ENCODE data around the gene HIPK2. TPM values are rescaled to one million over a fixed set of nuclear protein-coding genes. Genes with fewer than 3 reads are reported as not detected.
A peak's percentile ranks its signal among the peaks of the same experiment; 100 is the strongest.

Gene HIPK2
- total RNA-seq, 1 donor from 2014 or later, result 5.7 TPM

DNA sequence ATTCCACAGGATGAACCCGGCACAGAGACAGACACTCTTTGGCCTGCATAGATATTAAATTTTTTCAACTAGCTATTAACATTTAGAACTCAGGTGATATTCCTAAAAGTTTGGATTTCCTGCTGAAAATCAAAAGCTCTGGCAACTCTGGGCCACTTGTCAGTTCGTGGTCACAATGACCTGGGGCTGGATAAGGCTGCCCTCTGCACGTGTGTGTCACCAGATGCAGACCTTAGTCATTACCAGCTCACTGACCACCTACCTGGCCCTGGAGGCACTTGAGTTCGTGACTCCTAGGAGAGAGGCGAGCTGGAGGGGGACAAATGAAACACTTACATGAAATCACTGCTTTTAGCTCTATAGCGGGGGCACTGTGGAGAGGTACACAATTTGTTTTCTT is 126.5 kb downstream of the HIPK2 start:
- no peak overlapping the region for H3K9ac ChIP-seq (ENCODE audit: low read depth in 1 of 3, low read length in 3 of 3)
- peaks cover 15 to 25% (median 22%) of the 10 kb centered on the region in 3 donors for H3K4me1 ChIP-seq (ENCODE audit: control insufficient read depth in 3 of 3, insufficient read depth in 3 of 3, low read length in 3 of 3)
- no peak overlapping the region for H3K4me3 ChIP-seq (ENCODE audit: low read length in 3 of 3)
- no peaks in the 10 kb centered on the region for H3K36me3 ChIP-seq (ENCODE audit: control insufficient read depth in 3 of 3, insufficient read depth in 3 of 3, low read length in 3 of 3)
- H3K9me3 ChIP-seq (ENCODE audit: control insufficient read depth in 3 of 3, low read length in 3 of 3), result no peaks in the 10 kb centered on the region
- H3K27ac ChIP-seq (ENCODE audit: low read depth, low read length), result no peak overlapping the region
- no peaks in the 10 kb centered on the region for H3K27me3 ChIP-seq (ENCODE audit: control insufficient read depth in 3 of 3, insufficient read depth in 3 of 3, low read length in 3 of 3)

DNA sequence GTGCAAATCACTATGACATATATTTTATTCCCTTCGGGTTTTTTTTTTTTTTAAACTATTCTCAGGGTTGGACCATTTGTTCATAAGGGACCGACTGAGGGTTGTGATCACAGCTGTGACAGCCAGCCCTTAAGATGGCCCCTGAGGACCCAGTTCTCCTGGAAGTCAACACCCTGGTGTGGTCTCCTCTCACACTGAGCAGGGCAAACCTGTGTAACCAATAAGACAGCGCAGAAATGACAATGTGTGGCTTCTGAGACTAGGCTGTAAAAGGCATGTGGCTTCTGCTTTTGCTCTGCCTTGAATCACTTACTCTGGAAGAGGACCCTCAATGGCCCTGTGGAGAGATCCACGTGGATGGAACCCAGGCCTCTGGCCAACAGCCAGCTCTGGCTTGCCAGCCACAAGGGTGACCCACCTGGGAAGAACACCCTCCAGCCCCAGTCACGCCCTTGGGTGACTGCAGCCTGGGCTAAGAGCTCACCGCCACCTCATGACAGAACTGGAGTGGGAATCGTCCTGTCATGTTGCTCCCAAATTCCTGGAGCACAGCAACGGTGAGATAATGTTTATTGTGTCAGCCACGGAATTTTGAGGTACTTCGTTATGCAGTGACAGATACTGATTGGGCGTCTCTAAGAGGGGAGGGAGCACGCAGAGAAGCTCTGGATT is 127.2 kb downstream of the HIPK2 start:
- peaks cover 15 to 29% (median 26%) of the 10 kb centered on the region in 3 donors for H3K4me1 ChIP-seq (ENCODE audit: control insufficient read depth in 3 of 3, insufficient read depth in 3 of 3, low read length in 3 of 3)
- no peak overlapping the region for H3K9ac ChIP-seq (ENCODE audit: low read depth in 1 of 3, low read length in 3 of 3)

GRCh38 chr7:139648941-139649425 is 128.8 kb downstream of the HIPK2 start:
- Histone ChIP-seq H3K4me1 (ENCODE audit: control insufficient read depth in 3 of 3, insufficient read depth in 3 of 3, low read length in 3 of 3) (peaks cover 15 to 33% (median 24%) of the 10 kb centered on the region in 3 donors), H3K27me3 (ENCODE audit: control insufficient read depth in 3 of 3, insufficient read depth in 3 of 3, low read length in 3 of 3) (no peaks in the 10 kb centered on the region), H3K4me3 (ENCODE audit: low read length in 3 of 3) (no peak overlapping the region), H3K9me3 (ENCODE audit: control insufficient read depth in 3 of 3, low read length in 3 of 3) (no peaks in the 10 kb centered on the region), H3K36me3 (ENCODE audit: control insufficient read depth in 3 of 3, insufficient read depth in 3 of 3, low read length in 3 of 3) (peaks cover 0 to 4% (median 0%) of the 10 kb centered on the region in 3 donors), H3K9ac (ENCODE audit: low read depth in 1 of 3, low read length in 3 of 3) (no peak overlapping the region), H3K27ac (ENCODE audit: low read depth, low read length) (peak overlapping the region; percentile 64)

More for the DNA sequence above, 127.2 kb downstream of the HIPK2 start:
- H3K4me3 ChIP-seq (ENCODE audit: low read length in 3 of 3), result no peak overlapping the region
- no peaks in the 10 kb centered on the region for H3K36me3 ChIP-seq (ENCODE audit: control insufficient read depth in 3 of 3, insufficient read depth in 3 of 3, low read length in 3 of 3)
- H3K9me3 ChIP-seq (ENCODE audit: control insufficient read depth in 3 of 3, low read length in 3 of 3), result no peaks in the 10 kb centered on the region
- no peak overlapping the region for H3K27ac ChIP-seq (ENCODE audit: low read depth, low read length)
- H3K27me3 ChIP-seq (ENCODE audit: control insufficient read depth in 3 of 3, insufficient read depth in 3 of 3, low read length in 3 of 3), result no peaks in the 10 kb centered on the region

GRCh38 chr7:139648391-139648861 is 129.4 kb downstream of the HIPK2 start:
- Histone ChIP-seq H3K27me3 (ENCODE audit: control insufficient read depth in 3 of 3, insufficient read depth in 3 of 3, low read length in 3 of 3) (no peaks in the 10 kb centered on the region), H3K4me1 (ENCODE audit: control insufficient read depth in 3 of 3, insufficient read depth in 3 of 3, low read length in 3 of 3) (peaks cover 15 to 33% (median 23%) of the 10 kb centered on the region in 3 donors), H3K27ac (ENCODE audit: low read depth, low read length) (peak overlapping the region; percentile 51), H3K9ac (ENCODE audit: low read depth in 1 of 3, low read length in 3 of 3) (no peak overlapping the region), H3K36me3 (ENCODE audit: control insufficient read depth in 3 of 3, insufficient read depth in 3 of 3, low read length in 3 of 3) (peaks cover 0 to 7% (median 0%) of the 10 kb centered on the region in 3 donors), H3K9me3 (ENCODE audit: control insufficient read depth in 3 of 3, low read length in 3 of 3) (no peaks in the 10 kb centered on the region), H3K4me3 (ENCODE audit: low read length in 3 of 3) (no peak overlapping the region)

GRCh38 chr7:139647814-139648390 is 129.9 kb downstream of the HIPK2 start:
- peak overlapping the region; percentile 51 for H3K27ac ChIP-seq (ENCODE audit: low read depth, low read length)
- peaks cover 15 to 33% (median 21%) of the 10 kb centered on the region in 3 donors for H3K4me1 ChIP-seq (ENCODE audit: control insufficient read depth in 3 of 3, insufficient read depth in 3 of 3, low read length in 3 of 3)
- no peak overlapping the region for H3K9ac ChIP-seq (ENCODE audit: low read depth in 1 of 3, low read length in 3 of 3)
- H3K4me3 ChIP-seq (ENCODE audit: low read length in 3 of 3), result no peak overlapping the region
- H3K36me3 ChIP-seq (ENCODE audit: control insufficient read depth in 3 of 3, insufficient read depth in 3 of 3, low read length in 3 of 3), result peaks cover 0 to 7% (median 0%) of the 10 kb centered on the region in 3 donors
- H3K27me3 ChIP-seq (ENCODE audit: control insufficient read depth in 3 of 3, insufficient read depth in 3 of 3, low read length in 3 of 3), result no peaks in the 10 kb centered on the region
- no peaks in the 10 kb centered on the region for H3K9me3 ChIP-seq (ENCODE audit: control insufficient read depth in 3 of 3, low read length in 3 of 3)

DNA sequence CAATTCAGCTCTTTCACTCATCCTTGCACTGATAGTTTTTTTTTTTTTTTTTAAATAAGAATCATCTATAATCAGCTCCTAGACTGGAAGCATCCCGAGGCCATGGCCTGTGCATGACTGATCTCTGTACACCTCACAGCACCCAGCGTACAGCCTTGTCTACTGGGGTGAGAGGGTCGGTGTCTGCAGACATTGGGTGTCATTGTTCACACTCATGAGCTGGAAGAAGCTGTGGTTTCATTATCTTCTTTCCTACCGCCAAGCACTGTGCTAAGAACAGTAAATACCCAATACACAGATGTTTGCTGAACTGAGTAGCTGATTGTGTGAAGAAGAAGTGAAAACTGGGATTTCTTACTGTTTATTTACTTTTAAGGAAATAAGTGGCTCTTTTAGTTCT is 130.7 kb downstream of the HIPK2 start:
- peaks cover 15 to 33% (median 21%) of the 10 kb centered on the region in 3 donors for H3K4me1 ChIP-seq (ENCODE audit: control insufficient read depth in 3 of 3, insufficient read depth in 3 of 3, low read length in 3 of 3)
- no peak overlapping the region for H3K9ac ChIP-seq (ENCODE audit: low read depth in 1 of 3, low read length in 3 of 3)
- peak overlapping the region; percentile 51 for H3K27ac ChIP-seq (ENCODE audit: low read depth, low read length)
- peaks cover 0 to 7% (median 0%) of the 10 kb centered on the region in 3 donors for H3K36me3 ChIP-seq (ENCODE audit: control insufficient read depth in 3 of 3, insufficient read depth in 3 of 3, low read length in 3 of 3)
- no peaks in the 10 kb centered on the region for H3K27me3 ChIP-seq (ENCODE audit: control insufficient read depth in 3 of 3, insufficient read depth in 3 of 3, low read length in 3 of 3)
- no peaks in the 10 kb centered on the region for H3K9me3 ChIP-seq (ENCODE audit: control insufficient read depth in 3 of 3, low read length in 3 of 3)
- no peak overlapping the region for H3K4me3 ChIP-seq (ENCODE audit: low read length in 3 of 3)

DNA sequence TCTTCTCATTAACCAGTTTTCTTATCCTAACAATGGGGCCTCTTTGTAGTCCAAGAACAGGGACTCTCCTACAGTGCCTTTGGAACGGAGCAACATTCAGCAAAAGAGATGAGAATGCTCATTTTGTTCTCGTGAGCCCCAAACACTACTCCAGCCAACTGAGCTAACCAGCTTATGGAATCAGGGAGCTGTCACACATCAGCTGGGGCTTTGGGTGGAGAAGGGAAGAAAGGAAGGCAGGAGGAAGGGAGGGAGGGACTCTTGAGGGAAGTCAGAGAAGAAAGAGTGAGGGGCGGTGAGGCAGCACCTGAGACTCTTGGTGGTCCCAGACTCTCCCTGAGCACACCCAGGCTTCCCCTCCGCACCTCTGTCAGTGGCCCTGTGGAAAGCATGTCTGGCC is 131.2 kb downstream of the HIPK2 start:
- Histone ChIP-seq H3K4me1 (ENCODE audit: control insufficient read depth in 3 of 3, insufficient read depth in 3 of 3, low read length in 3 of 3) (peaks cover 15 to 33% (median 21%) of the 10 kb centered on the region in 3 donors), H3K27me3 (ENCODE audit: control insufficient read depth in 3 of 3, insufficient read depth in 3 of 3, low read length in 3 of 3) (no peaks in the 10 kb centered on the region), H3K9me3 (ENCODE audit: control insufficient read depth in 3 of 3, low read length in 3 of 3) (no peaks in the 10 kb centered on the region), H3K9ac (ENCODE audit: low read depth in 1 of 3, low read length in 3 of 3) (no peak overlapping the region), H3K36me3 (ENCODE audit: control insufficient read depth in 3 of 3, insufficient read depth in 3 of 3, low read length in 3 of 3) (peaks cover 0 to 7% (median 0%) of the 10 kb centered on the region in 3 donors), H3K27ac (ENCODE audit: low read depth, low read length) (no peak overlapping the region), H3K4me3 (ENCODE audit: low read length in 3 of 3) (no peak overlapping the region)

- Histone ChIP-seq H3K9me3 (ENCODE audit: control insufficient read depth in 3 of 3, low read length in 3 of 3) (no peaks in the 10 kb centered on the region), H3K4me3 (ENCODE audit: low read length in 3 of 3) (no peak overlapping the region), H3K9ac (ENCODE audit: low read depth in 1 of 3, low read length in 3 of 3) (peak overlapping the region in 1 of 3 donors; percentile 11), H3K36me3 (ENCODE audit: control insufficient read depth in 3 of 3, insufficient read depth in 3 of 3, low read length in 3 of 3) (peaks cover 0 to 7% (median 0%) of the 10 kb centered on the region in 3 donors), H3K27ac (ENCODE audit: low read depth, low read length) (no peak overlapping the region), H3K4me1 (ENCODE audit: control insufficient read depth in 3 of 3, insufficient read depth in 3 of 3, low read length in 3 of 3) (peaks cover 14 to 26% (median 15%) of the 10 kb centered on the region in 3 donors), H3K27me3 (ENCODE audit: control insufficient read depth in 3 of 3, insufficient read depth in 3 of 3, low read length in 3 of 3) (no peaks in the 10 kb centered on the region)
Observed at GRCh38 chr7:139645572-139646523, 131.9 kb downstream of the HIPK2 start.

- H3K4me1 ChIP-seq (ENCODE audit: control insufficient read depth in 3 of 3, insufficient read depth in 3 of 3, low read length in 3 of 3), result peaks cover 4 to 13% (median 8%) of the 10 kb centered on the region in 3 donors
- H3K9me3 ChIP-seq (ENCODE audit: control insufficient read depth in 3 of 3, low read length in 3 of 3), result no peaks in the 10 kb centered on the region
- no peak overlapping the region for H3K4me3 ChIP-seq (ENCODE audit: low read length in 3 of 3)
- H3K27me3 ChIP-seq (ENCODE audit: control insufficient read depth in 3 of 3, insufficient read depth in 3 of 3, low read length in 3 of 3), result no peaks in the 10 kb centered on the region
- no peak overlapping the region for H3K27ac ChIP-seq (ENCODE audit: low read depth, low read length)
- peaks cover 0 to 7% (median 4%) of the 10 kb centered on the region in 3 donors for H3K36me3 ChIP-seq (ENCODE audit: control insufficient read depth in 3 of 3, insufficient read depth in 3 of 3, low read length in 3 of 3)
- no peak overlapping the region for H3K9ac ChIP-seq (ENCODE audit: low read depth in 1 of 3, low read length in 3 of 3)
Observed at GRCh38 chr7:139643951-139644585, 133.7 kb downstream of the HIPK2 start.

Measured in skeletal muscle tissue (tissue), 4 donors.